ENCODE results near the gene RNF183.

- TF ChIP-seq CTCF (IDR thresholded peaks at IDR 0.05) (no peak), POLR2A (IDR thresholded peaks at IDR 0.05) (no peak)
These were observed 16.9 kb upstream of the RNF183 start for GRCh38 chr9:113320051-113320450.

Measured in Peyer's patch (tissue), 4 donors.